PC-9 (cell line): ENCODE measurements around the gene JTB. TPM values are rescaled to one million over a fixed set of nuclear protein-coding genes. Genes with fewer than 3 reads are reported as not detected.

Experiments
- BruUV-seq: library from RNA; stranded (reverse); fragments of 400-500 nt; replicated peaks from 2 replicates; lab custom pipeline; 2021; lab: Mats Ljungman, UMichigan
- CTCF ChIA-PET: fragments of 300-600 bp; sonication (Branson Sonifier 250); formaldehyde crosslinking; loops from one replicate; lab custom pipeline; 2022; ENCODE audit warnings: antibody characterized with exemption; lab: Charles Lee
- POLR2A ChIA-PET: fragments of 300-600 bp; sonication (Branson Sonifier 250); formaldehyde crosslinking; loops from one replicate; lab custom pipeline; 2022; ENCODE audit warnings: antibody characterized with exemption; ENCODE audit not compliant: unreplicated experiment; lab: Charles Lee
- DNase-seq, 2 experiments: peaks; one replicate each; pipeline versions ENCODE4 v3.0.0 to v3.0.0-alpha.2; 2015 to 2022; ENCODE audit warnings: mixed read lengths in 1 of 2
- H2AFZ ChIP-seq: fragments of 200-600 bp; sonication (generic); 2 replicates; pipeline ENCODE4 v1.8.1; 2017; ENCODE audit warnings: antibody characterized with exemption
- H3F3A ChIP-seq: fragments of 200-600 bp; sonication (generic); 2 replicates; pipeline ENCODE4 v1.8.1; 2017; ENCODE audit warnings: antibody characterized with exemption, mild to moderate bottlenecking, low read depth; ENCODE audit not compliant: insufficient read depth
- H3K27ac ChIP-seq: fragments of 200-600 bp; sonication (generic); 2 replicates; pipeline ENCODE4 v1.6.1; 2016; ENCODE audit warnings: mixed run types
- H3K27me3 ChIP-seq: fragments of 200-600 bp; sonication (generic); 2 replicates; pipeline ENCODE4 v1.6.1; 2016; ENCODE audit warnings: low read depth, mixed run types; ENCODE audit not compliant: insufficient read depth
- H3K36me3 ChIP-seq: fragments of 200-600 bp; sonication (generic); 2 replicates; pipeline ENCODE4 v1.6.1; 2016; ENCODE audit warnings: low read depth, mixed run types
- H3K4me1 ChIP-seq: fragments of 200-600 bp; sonication (generic); replicated peaks from 2 replicates; pipeline ENCODE4 v1.6.1; 2016; ENCODE audit warnings: mixed run types; ENCODE audit not compliant: insufficient read depth
- H3K4me2 ChIP-seq: fragments of 200-600 bp; sonication (generic); 2 replicates; pipeline ENCODE4 v1.6.1; 2017; ENCODE audit warnings: mixed run types
- H3K4me3 ChIP-seq: fragments of 200-600 bp; sonication (generic); 2 replicates; pipeline ENCODE4 v1.6.1; 2016; ENCODE audit warnings: mixed run types
- H3K79me2 ChIP-seq: fragments of 200-600 bp; sonication (generic); 2 replicates; pipeline ENCODE4 v1.6.1; 2017; ENCODE audit warnings: low read depth, mixed run types
- H3K9me2 ChIP-seq: fragments of 200-600 bp; sonication (generic); 2 replicates; pipeline ENCODE4 v1.8.1; 2017; ENCODE audit warnings: mild to moderate bottlenecking; ENCODE audit not compliant: insufficient read depth
- H3K9me3 ChIP-seq: fragments of 200-600 bp; sonication (generic); 2 replicates; pipeline ENCODE4 v1.8.1; 2016; ENCODE audit warnings: low read depth; ENCODE audit not compliant: insufficient read depth
- H4K20me1 ChIP-seq: fragments of 200-600 bp; sonication (generic); 2 replicates; pipeline ENCODE4 v1.8.1; 2017; ENCODE audit not compliant: insufficient read depth
- EZH2 ChIP-seq: fragments of 200-600 bp; sonication (generic); IDR thresholded peaks from 2 replicates; pipeline ENCODE4 v1.8.0; 2017; ENCODE audit warnings: antibody characterized with exemption, low read depth
- intact Hi-C: fragments of 100-400 bp; cut with micrococcal nuclease; formaldehyde crosslinking; loops from one replicate; pipeline ENCODE4 v1.10.0; 2022; ENCODE audit not compliant: unreplicated experiment
- total RNA-seq: library from RNA; stranded (reverse); gene quantifications from 2 replicates; pipeline ENCODE4 v1.2.3, GENCODE V29; 2021
- TF ChIP-seq, protein P1 (sequence below): fragments of 200-600 bp; sonication (generic); conservative IDR thresholded peaks from 2 replicates; pipeline ENCODE4 v1.6.1; 2017; ENCODE audit warnings: mixed run types, antibody characterized with exemption, mild to moderate bottlenecking, moderate library complexity

JTB gene
- total RNA-seq, 1 experiment from 2014 or later = 106 TPM

DNA sequence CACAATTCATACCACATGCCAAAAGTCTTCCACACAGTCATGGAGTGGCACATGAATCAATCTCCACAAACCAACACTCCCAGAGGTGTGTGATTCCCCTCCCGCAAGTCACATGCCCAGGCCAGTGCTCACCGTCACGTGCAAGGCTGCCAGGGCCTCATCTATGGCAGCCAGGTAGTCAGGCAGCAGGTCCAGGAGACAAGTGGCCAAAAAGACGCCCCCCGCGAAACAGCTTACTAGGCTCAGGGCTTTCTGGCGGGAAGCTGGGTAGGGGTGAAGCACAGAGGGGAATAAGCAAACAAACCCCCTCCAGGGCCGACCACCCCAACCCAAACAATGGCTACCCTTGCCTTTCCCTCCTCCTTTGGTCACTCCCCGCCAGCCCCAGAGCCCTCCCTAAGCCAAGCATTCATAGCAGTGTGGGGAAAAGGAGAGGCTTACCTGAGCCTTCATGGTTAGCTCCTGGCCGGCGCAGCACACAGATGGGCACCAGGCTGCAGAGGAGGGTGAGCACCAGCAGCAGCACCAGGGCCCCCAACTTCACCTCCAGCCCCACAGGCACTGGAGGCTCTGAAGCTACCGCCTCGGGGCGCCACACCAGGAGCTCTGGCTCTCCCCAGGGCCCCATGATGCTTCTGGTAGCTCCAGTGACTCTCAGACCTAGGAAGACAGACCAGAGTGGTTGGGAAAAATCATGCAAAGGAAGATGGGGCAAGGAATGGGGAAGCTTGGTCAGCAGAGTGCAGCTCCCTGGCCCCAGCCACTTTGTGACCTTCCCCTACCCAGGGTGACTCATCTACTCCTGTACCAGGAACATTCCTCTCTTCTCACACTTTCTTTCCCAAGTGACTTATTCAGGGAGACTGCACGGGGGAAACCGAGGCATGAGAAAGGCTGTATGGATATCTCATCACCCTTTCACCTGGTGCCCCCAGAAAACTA, 15.1 kb downstream of the JTB start:
- POLR2A ChIA-PET = interaction anchor here (0.5 to 1.1 kb wide), 7 partner anchors 10 to 356 kb away, joined by 3 to 10 read pairs (median 4); partner anchors contain the start of genes JTB, RPS27 and SLC27A3

DNA sequence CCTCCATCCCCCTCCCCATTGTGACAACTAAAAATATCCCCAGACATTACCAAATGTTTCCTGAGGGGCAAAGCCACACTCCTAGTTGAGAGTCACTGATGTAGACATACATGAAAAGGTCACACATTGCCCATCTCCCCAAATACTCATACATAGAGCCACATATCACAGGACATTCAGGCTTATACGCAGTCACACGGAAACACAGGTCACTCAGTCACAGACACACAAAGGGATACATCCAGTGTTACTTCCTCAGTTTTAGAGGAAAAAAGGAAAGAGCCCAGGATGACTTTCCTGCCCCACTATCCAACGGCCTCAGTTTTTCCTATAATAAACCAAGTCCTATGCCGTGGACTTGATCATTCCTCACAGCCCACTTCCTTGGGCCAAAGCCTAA, 16.1 kb downstream of the JTB start:
- peak overlapping the region; percentile 91; the same call in 1 of the 2 replicates for H3K4me3 ChIP-seq
- no peaks in the 10 kb centered on the region for H3K27me3 ChIP-seq
- H2AFZ ChIP-seq = no peak overlapping the region
- H3K9me3 ChIP-seq = no peaks in the 10 kb centered on the region
- no peak for DNase-seq
- H3K79me2 ChIP-seq = peaks cover 60% of the 10 kb centered on the region
- POLR2A ChIA-PET = no interaction called here
- H3K4me1 ChIP-seq = peaks cover 45% of the 10 kb centered on the region
- TF ChIP-seq, protein P1, sequence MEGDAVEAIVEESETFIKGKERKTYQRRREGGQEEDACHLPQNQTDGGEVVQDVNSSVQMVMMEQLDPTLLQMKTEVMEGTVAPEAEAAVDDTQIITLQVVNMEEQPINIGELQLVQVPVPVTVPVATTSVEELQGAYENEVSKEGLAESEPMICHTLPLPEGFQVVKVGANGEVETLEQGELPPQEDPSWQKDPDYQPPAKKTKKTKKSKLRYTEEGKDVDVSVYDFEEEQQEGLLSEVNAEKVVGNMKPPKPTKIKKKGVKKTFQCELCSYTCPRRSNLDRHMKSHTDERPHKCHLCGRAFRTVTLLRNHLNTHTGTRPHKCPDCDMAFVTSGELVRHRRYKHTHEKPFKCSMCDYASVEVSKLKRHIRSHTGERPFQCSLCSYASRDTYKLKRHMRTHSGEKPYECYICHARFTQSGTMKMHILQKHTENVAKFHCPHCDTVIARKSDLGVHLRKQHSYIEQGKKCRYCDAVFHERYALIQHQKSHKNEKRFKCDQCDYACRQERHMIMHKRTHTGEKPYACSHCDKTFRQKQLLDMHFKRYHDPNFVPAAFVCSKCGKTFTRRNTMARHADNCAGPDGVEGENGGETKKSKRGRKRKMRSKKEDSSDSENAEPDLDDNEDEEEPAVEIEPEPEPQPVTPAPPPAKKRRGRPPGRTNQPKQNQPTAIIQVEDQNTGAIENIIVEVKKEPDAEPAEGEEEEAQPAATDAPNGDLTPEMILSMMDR = no peak
- TF ChIP-seq EZH2 = no peak
- intact Hi-C loops = loop anchor here (5.0 to 10.0 kb wide), 3 partner anchors 311 to 427 kb away; partner anchors contain the start of genes HAX1, S100A2 and S100A6
- H3K4me2 ChIP-seq = peak overlapping the region; percentile 98
- peaks cover 10% of the 10 kb centered on the region for H4K20me1 ChIP-seq
- H3K27ac ChIP-seq = no peak overlapping the region
- CTCF ChIA-PET = no interaction called here
- H3K9me2 ChIP-seq = no peaks in the 10 kb centered on the region
- no peaks in the 10 kb centered on the region for H3K36me3 ChIP-seq
- BruUV-seq = no TSS peak
- H3F3A ChIP-seq = peaks cover 62% of the 10 kb centered on the region

More for the DNA sequence above, 15.1 kb downstream of the JTB start:
- DNase-seq = peak; percentile 57 to 81
- peak overlapping the region; percentile 92 for H3K27ac ChIP-seq
- peaks cover 71% of the 10 kb centered on the region for H3F3A ChIP-seq
- no peaks in the 10 kb centered on the region for H3K36me3 ChIP-seq
- no peaks in the 10 kb centered on the region for H3K9me2 ChIP-seq
- BruUV-seq = no TSS peak
- H3K4me3 ChIP-seq = peak overlapping the region; percentile 91
- no peak for TF ChIP-seq EZH2
- TF ChIP-seq, protein P1 = no peak
- peak overlapping the region; percentile 66 for H2AFZ ChIP-seq
- peaks cover 1% of the 10 kb centered on the region; the same call in 1 of the 2 replicates for H4K20me1 ChIP-seq
- no peaks in the 10 kb centered on the region for H3K9me3 ChIP-seq
- H3K27me3 ChIP-seq = no peaks in the 10 kb centered on the region
- H3K4me2 ChIP-seq = peak overlapping the region; percentile 98
- H3K4me1 ChIP-seq = peaks cover 42% of the 10 kb centered on the region
- CTCF ChIA-PET = interaction anchor here (1.3 kb wide), 1 partner anchor 24 kb away, joined by 4 read pairs; the partner anchor contains the start of gene RAB13
- peaks cover 55% of the 10 kb centered on the region for H3K79me2 ChIP-seq
- intact Hi-C loops = loop anchor here (1.0 to 10.0 kb wide), 4 partner anchors 16 to 428 kb away; partner anchors contain the start of genes DENND4B, HAX1, S100A2 and S100A6

DNA sequence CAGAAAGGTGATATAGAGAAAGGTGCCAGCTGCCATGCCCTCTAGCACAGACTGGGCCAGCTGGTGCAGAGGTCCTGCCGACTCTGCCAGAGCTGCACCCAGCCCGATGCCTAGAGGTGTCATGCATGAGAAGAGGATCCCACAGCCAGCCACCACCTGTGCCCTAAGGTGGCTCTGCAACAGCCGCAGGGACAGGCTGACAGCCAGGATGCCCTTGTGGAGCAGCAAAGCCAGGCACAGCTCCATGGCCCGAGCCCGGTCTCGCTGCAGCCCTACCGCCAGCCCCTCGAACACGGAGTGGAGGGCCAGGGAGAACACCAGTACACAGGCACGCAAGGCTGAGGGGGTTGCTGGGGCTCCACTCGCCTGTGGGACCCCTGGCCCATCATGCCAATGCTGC, 17.3 kb downstream of the JTB start:
- ChIA-PET CTCF (no interaction called here), POLR2A (no interaction called here)
- Histone ChIP-seq H2AFZ (no peak overlapping the region), H4K20me1 (peaks cover 19% of the 10 kb centered on the region), H3K9me2 (no peaks in the 10 kb centered on the region), H3K9me3 (no peaks in the 10 kb centered on the region), H3K27me3 (no peaks in the 10 kb centered on the region), H3K79me2 (peaks cover 60% of the 10 kb centered on the region), H3K4me2 (no peak overlapping the region), H3K4me3 (no peak overlapping the region), H3K36me3 (no peaks in the 10 kb centered on the region), H3F3A (peaks cover 53% of the 10 kb centered on the region), H3K4me1 (peaks cover 37% of the 10 kb centered on the region), H3K27ac (no peak overlapping the region)
- no peak for TF ChIP-seq EZH2
- TF ChIP-seq, protein P1 = no peak
- intact Hi-C loops = loop anchor here (5.0 to 10.0 kb wide), 3 partner anchors 312 to 425 kb away; partner anchors contain the start of genes HAX1, S100A2 and S100A6
- no TSS peak for BruUV-seq
- DNase-seq = no peak
